Spleen (tissue), 7 donors: Measurements from ENCODE around the gene PCDHGA3.

Experiments used
- CTCF ChIP-seq, 11 experiments: fragments of 200-600 bp in 7 of 11; fragments of 450-650 bp in 4 of 11; sonication (generic) in 4 of 11; IDR thresholded peaks in 8 of 11; conservative IDR thresholded peaks in 3 of 11; 1 replicate in 7 of 11; 2 replicates in 4 of 11; pipeline versions ENCODE4 v1.4.0 to v1.8.0; 2016 to 2021; ENCODE audit warnings: antibody characterized with exemption in 11 of 11, inconsistent platforms in 4 of 11, mild to moderate bottlenecking in 1 of 11
- POLR2A ChIP-seq, 3 donors: fragments of 450-650 bp; IDR thresholded peaks; one replicate each; pipeline ENCODE4 v1.5.1; 2017; ENCODE audit warnings: antibody characterized with exemption in 3 of 3, mild to moderate bottlenecking in 1 of 3
- POLR2AphosphoS5 ChIP-seq, 3 donors: sonication (generic); formaldehyde crosslinking; IDR thresholded peaks; one replicate each; pipeline ENCODE4 v1.5.1; 2017; ENCODE audit warnings: antibody characterized with exemption in 3 of 3
- donor health status: DM: no; HTN: no; CAD: no; lungs with moderate emphysema.
- donor health status: DM: no; HTN: no; CAD: no.
- donor health status: DM: no; HTN: no; CAD: no.

- TF ChIP-seq CTCF (IDR thresholded peaks at IDR 0.05 in 8 of 11, conservative IDR thresholded peaks at IDR 0.05 in 3 of 11) (no peak), POLR2A (IDR thresholded peaks at IDR 0.05) (no peak), POLR2AphosphoS5 (IDR thresholded peaks at IDR 0.05) (no peak)
These were observed 41.0 kb downstream of the PCDHGA3 start for GRCh38 chr5:141384471-141385267.
